Omental fat pad (tissue), 4 donors: Measurements from ENCODE around the gene SPACA7. TPM values are rescaled to one million over a fixed set of nuclear protein-coding genes. Genes with fewer than 3 reads are reported as not detected.

Experiments used
- ATAC-seq: fragments of 150-250 bp; one replicate; pipeline ENCODE4 v1.9.1; 2016; ENCODE audit warnings: mild to moderate bottlenecking, moderate library complexity; ENCODE audit not compliant: low FRiP score
- DNase-seq: peaks from one replicate; pipeline ENCODE4 v3.0.0-alpha.2; 2019; ENCODE audit warnings: low spot score
- CTCF ChIP-seq, 3 donors: fragments of 450-650 bp; IDR thresholded peaks; one replicate each; pipeline ENCODE4 v1.5.1; 2016 to 2017; ENCODE audit warnings: antibody characterized with exemption in 3 of 3, mild to moderate bottlenecking in 3 of 3, moderate library complexity in 2 of 3
- total RNA-seq, 4 donors: library from RNA; depleted of rRNA; stranded (reverse); fragments of >200 nt; gene quantifications; one replicate each; pipeline ENCODE4 v1.1.0, GENCODE V29; 2016

SPACA7 gene, protein sequence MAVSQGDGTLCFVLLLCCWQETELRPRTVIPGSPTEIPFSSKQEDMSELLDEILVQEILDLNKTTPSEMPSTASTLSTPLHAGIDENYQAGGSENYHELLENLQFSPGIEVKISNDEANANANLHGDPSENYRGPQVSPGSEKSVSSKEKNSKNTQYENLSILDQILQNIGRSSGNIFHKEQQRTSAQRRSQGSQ
- total RNA-seq: not detected

DNA sequence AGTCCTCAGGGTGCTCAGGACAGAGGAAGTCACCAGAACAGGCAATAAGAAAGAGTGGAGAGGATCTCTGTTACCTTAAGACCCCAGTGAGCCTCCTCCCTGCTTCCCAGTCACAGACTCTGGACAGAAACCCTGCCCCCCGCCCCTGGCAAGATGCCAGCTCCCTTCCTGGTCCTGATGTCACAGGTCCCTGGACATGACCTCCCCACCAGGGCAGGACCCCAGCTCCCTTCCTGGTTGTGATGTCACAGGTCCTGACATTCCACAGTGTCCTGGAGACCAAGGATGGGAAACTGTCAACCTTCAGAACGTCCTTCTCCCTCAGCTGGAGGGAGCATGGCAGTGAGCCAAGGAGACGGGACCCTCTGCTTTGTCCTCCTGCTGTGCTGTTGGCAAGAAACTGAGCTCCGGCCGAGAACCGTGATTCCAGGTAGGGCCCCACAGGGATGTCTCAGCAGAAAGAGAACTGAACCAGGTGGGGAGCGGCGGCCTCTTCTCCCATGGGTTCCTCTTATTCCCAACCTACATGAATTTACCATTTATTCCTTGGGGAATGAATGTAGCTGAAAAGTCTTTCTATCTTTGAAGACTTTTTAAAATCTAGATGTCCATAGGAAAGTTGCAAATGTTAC, at the start of gene SPACA7:
SPACA7 (plus strand) TSS at position 306 of the 632 bp plus-strand sequence; CDS start at position 337, 31 bp downstream.
- no peak for TF ChIP-seq CTCF (IDR thresholded peaks at IDR 0.05)
- no peak for ATAC-seq
- DNase-seq: no peak

- no peak for TF ChIP-seq CTCF (IDR thresholded peaks at IDR 0.05)
- ATAC-seq (no peak), DNase-seq (no peak)
Observed at GRCh38 chr13:112326821-112327370, 49.3 kb upstream of the SPACA7 start.

DNA sequence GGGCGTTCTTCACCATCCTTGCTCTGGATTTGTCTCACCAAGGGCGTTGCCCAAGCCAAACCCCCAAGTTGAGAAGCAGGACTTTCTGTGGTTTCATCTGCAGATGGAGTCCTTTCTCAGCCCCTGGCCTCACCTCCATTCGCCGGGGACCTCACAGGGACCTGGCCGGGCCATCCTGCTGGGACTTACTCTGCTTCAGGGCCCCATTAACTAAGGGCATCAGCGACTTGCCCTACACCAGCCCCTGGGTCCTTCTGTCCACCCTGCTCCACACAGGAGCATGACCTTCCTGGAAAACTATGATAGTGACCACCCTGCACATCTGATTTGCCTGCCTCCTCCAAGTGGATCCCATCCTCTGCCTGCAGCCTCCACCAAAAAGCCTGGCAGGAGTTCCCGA, 47.2 kb upstream of the SPACA7 start:
- DNase-seq (no peak), ATAC-seq (no peak)
- no peak for TF ChIP-seq CTCF (IDR thresholded peaks at IDR 0.05)

- DNase-seq: no peak
- TF ChIP-seq CTCF (IDR thresholded peaks at IDR 0.05): no peak
- ATAC-seq: no peak
Observed at GRCh38 chr13:112329376-112329775, 46.8 kb upstream of the SPACA7 start.

DNA sequence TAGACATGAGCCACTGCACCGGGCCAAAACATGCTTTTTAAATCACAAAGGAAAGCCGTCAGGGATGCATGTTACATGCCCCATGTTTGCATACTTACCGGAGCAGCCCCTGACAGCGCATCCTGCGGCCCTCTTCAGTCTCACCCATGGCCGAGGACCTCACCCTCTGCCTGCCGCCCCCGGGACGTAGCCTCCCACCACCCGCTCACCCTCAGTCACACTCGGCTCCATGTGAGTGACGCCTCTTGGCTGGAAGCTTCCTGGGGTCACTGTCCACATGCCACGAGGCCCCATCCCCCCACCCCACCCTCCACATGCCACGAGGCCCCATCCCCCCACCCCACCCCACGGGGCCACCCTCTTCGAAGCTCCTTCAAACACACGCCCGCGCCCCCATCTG, 46.1 kb upstream of the SPACA7 start:
- no peak for DNase-seq
- ATAC-seq: no peak
- TF ChIP-seq CTCF (IDR thresholded peaks at IDR 0.05): no peak

DNA sequence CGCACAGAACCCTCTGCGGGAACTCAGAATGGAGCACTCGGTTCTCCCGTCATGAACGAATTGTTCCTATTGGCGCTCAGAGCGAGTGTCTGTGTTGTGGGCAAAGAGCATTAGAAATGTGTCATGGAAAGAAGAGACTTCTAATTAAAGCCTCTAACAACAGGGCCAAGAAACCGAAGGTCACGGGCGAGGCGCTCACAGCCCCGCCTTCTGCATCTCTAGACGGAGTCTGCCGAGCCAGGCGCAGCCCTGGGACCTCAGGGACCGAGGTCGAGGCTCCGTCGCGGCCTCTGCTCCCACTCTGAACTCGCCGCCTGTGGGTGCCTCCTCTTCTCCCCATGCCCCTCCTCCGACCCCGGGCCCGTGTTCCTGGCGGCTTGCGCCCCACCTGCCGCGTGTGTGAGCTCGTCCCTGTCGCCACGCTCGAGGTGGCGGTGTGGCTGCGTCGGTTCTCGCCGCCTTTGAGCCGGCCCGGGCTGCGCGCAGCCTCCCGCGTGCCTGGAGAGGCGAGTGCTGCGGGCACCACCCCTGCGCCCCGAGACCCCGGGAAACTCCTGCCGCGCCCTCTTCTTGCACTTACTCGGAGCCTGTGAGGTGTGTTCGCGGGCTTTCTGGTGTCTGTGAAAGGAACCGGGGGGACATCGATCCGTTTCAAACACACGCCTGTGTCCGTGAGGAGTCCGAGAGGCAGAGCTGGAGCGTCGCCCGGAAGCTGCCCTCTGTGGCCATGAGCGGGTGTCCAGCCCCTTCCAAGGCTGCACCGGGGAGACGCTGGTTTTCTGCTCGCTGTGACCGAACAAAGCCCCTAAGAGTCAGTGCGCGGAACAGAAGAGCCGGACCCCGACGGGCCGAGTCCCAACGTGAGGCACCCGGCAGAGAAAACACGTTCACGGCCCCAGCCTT, 45.4 kb upstream of the SPACA7 start:
- no peak for TF ChIP-seq CTCF (IDR thresholded peaks at IDR 0.05)
- ATAC-seq (no peak), DNase-seq (no peak)
